GM18861 (cell line): ENCODE results near the gene MYH3.

Source experiments
- ATAC-seq: cut with Tn5 transposase; IDR thresholded peaks from one replicate; pipeline ENCODE4 v1.9.1; 2021; ENCODE audit not compliant: unreplicated experiment

MYH3 gene

DNA sequence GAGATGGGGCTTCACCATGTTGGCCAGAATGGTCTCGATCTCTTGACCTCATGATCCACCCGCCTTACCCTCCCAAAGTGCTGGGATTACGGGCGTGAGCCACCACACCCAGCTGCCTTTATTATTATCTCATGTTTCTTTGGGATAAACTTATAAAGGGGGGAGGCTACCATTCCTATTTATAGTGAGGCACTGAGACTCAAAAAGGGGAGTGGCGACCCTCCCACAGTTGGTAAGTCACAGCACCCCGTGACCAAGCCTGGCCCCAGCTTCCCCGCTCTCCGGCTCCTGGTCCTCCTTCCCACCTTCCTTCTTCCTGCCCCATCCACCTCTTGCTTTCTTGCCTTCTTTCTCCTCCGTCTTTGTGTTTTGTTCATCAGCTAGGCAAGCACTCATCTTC, 5.2 kb downstream of the MYH3 start:
- ATAC-seq: no peak

DNA sequence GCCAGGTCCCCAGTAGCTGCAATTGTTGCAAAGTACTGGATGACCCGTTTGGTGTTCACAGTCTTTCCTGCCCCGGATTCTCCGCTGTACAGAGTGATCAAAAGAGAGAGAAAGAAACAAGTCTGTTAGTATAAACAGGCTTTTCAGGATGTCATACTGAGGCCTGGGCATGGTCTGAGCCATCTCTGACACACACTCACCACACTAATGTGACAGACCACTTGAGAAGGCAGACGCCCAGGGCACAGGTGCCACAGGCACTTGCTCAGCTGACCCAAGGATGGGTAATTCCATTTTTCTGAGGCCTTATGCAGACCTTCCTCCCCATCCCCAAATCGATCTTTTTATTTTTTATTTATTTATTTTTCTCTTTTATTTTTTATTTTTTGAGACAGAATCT, 7.5 kb downstream of the MYH3 start:
- no peak for ATAC-seq

DNA sequence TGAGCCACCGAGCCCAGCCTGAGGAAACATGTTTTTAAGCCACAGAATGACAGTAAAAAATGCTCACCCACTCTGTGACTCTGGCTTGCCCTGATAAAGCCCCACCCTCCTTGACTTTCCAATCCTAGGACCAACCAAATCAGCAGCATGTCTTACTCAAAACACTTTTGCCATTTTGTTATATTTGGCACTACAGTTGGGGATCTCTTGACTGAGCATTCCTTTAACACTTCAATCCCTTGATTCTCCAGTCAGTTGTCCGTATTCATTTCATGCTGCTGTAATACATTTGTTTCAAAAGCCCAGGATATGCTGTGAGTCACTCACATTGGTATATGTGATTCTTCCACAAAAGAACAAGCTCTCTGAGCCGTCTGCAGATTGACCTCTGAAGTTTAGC, 8.2 kb downstream of the MYH3 start:
- ATAC-seq: no peak

DNA sequence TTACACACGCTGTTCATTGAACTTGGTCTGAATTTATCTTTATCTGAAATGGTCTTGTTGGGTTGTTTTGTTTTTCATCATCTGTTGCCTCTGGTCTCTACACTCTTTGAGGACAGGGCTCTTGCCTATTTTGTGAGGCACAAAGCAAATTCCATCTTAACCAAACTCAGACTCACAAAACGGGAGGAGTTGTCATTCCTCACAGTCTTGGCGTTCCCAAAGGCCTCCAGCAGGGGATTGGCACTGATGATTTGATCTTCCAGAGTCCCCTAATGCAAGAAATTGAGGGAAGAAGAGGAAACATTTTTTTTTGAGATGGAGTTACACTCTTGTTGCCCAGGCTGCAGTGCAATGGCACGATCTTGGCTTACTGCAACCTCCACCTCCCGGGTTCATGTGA, 8.7 kb downstream of the MYH3 start:
- ATAC-seq: no peak

GRCh38 chr17:10646392-10646990, 10.6 kb downstream of the MYH3 start:
- peak; percentile 57 for ATAC-seq

DNA sequence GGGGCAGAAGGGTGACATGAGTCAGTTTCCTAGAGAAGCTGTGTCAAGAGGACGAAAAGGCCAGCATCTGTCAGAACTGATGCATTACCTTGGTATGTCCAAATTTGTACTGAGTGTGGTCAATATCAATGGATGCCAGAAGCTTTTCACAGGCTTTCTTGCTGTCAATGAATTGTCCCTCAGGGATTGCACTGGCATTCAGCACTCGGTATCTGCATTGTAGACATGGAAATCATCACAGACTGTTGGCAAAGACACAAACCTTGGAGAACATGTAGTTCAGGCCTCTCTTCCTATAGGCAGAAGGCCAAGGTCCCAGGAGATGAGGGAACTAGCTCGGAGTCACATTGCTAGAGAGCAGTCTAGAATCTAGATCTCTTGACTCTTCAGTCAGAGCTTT, 16.6 kb downstream of the MYH3 start:
- ATAC-seq: no peak

DNA sequence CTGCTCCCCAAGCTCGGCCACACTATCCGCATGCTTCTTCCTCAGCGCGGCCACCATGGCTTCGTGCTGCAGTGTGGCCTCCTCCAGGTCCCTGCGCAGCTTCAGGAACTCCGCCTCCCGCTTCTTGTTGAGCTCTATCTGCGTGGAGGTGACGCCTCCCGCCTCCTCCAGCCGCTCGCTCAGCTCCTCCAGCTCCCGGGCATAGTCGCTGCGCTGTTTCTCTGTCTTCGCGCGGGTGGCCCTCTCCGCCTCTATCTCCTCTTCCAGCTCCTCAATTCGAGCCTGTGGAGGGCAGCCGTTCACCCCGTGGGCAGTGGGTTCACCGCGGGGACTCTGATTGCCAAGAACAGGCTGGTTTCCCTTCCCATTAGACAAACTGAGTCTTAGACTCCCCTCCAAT, 19.0 kb downstream of the MYH3 start:
- no peak for ATAC-seq

GRCh38 chr17:10635290-10635689, 21.8 kb downstream of the MYH3 start:
- ATAC-seq: no peak

GRCh38 chr17:10633738-10634379, 23.2 kb downstream of the MYH3 start:
- ATAC-seq: peak; percentile 97

DNA sequence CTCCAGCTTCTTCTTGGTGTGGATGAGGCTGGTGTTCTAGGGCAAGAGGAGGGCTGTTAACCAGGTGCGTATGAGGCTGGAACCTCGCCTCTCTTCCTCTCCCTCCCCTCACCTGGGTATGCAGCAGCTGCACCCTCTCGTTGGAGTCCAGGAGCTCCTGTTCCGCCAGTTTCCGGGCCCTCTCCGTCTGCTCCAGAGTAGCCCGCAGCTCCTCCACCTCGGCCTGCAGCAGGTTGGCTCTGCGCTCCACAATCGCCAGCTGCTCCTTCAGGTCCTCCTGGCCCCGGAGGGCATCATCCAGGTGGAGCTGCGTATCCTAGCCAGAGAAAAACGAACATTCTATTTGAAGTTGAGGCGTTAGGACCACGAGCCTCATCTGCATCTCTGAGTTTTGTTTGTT, 25.4 kb downstream of the MYH3 start:
- no peak for ATAC-seq

GRCh38 chr17:10631048-10631700, 25.9 kb downstream of the MYH3 start:
- ATAC-seq: no peak

DNA sequence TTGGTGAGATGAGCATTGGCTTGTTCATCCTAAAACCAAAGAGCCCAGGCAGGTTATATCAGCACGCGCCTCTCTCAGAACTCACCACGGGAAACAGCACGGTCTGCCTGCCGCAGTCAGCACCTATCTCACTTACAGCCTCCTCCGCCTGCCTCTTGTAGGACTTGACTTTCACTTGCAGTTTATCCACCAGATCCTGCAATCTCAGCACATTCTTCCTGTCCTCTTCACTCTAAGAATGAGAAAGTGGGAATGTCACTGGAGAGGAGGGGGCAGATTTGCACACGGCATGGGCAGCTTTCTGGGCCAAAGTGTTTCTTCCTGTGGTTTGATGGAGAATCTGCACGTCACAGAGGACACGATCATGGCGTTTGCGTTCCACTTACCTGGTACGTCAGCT, 27.4 kb downstream of the MYH3 start:
- ATAC-seq: no peak

DNA sequence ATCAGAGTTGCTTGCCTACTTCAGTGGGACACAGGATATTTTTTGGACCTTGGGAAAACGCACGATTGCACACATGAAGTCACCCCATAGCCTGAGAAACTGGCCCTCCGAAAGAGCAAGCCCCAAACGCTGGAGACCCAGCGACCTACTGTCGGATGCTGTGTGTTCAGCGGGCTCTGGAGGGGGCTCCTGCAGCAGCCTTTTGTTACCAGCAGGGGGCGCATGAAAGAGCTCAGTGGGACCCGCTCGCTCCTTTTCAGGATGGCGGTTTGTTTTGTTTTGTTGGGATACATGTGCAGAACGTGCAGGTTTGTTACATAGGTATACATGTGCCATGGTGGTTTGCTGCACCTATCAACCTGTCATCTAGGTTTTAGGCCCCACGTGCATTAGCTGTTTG, 28.4 kb downstream of the MYH3 start:
- ATAC-seq: no peak

GRCh38 chr17:10626390-10626789, 30.7 kb downstream of the MYH3 start:
- no peak for ATAC-seq

GRCh38 chr17:10624969-10625368, 32.1 kb downstream of the MYH3 start:
- ATAC-seq: no peak

GRCh38 chr17:10623737-10624338, 33.3 kb downstream of the MYH3 start:
- no peak for ATAC-seq

DNA sequence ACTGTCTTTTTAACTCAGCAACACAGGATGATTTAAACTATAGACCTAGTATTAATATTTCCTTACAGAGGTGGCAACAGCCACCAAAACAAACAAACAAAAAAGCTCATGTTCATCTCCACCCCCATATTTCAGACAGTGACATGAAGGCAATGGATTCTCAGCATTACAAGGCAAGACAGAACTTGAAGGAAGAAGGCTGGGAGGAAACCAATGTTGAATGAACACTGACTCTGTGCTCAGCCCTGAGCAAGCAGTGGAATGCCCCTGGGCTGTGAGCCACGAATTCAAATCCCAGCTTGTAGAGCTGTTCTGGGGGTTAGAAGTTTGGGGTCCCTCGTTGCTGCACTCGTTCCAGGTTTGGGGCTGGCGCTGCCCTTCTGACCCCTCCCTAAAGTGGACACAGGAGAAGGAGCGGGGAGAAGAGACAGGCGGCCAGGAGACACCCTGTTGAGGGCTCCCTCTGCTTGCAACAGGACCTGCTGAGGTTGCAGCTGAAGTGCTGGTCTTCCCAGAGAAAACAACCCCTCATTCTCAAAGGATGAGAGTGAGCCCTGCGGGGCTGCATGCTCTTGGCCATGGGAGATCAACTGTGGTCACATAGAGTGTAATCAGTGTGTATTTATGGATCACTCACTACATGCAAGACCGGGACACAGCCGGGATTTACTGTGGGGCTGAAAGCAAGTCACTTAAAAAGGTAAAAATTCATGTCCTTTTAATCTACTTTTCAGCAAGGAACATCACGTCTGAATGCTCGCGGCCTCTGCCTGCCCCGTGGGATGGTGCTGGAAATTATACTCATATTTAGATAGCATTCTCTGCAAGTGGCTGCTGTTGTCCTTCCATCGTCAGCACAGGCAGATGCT, 34.3 kb downstream of the MYH3 start:
- no peak for ATAC-seq

GRCh38 chr17:10621397-10621796, 35.7 kb downstream of the MYH3 start:
- ATAC-seq: no peak

GRCh38 chr17:10620823-10621222, 36.3 kb downstream of the MYH3 start:
- ATAC-seq: no peak

- ATAC-seq: peak; percentile 74
Measured at GRCh38 chr17:10618202-10618635, 38.9 kb downstream of the MYH3 start.

DNA sequence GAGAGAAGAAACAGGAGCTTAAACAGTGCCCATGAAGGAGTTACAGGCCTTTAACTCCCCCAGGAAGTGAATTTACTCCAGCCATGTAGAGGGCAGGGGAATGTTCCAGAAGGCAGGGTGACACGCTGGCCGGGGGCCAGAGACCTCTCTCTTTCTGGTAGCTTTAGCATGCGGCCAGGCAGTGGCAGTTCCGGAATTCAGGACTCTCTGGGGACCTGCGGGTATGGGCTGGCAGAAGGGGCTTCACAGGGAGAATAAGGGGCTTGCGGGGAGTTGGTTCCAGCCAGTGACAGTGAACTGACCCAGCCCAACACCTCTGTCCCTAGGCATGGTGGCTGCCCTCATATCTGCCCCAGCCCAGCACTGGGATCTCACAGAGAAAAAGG, 40.0 kb downstream of the MYH3 start:
- no peak for ATAC-seq
